Hematopoietic multipotent progenitor cell treated with erythropoietin and hydrocortisone succinate and interleukin-3 and kit ligand, for 4 days (in vitro differentiated cells): ENCODE data around the gene PRPF19.

Source experiments
- DNase-seq: peaks from one replicate; pipeline ENCODE4 v3.0.0-alpha.2; 2015

The PRPF19 gene

GRCh38 chr11:60855726-60856633 lies 50.4 kb downstream of the PRPF19 start, which contains the start of gene PTGDR2:
Gene PTGDR2, minus strand, starts transcription at chr11:60855950. Its CDS starts 2,228 bp downstream, at chr11:60853722.
- DNase-seq, result peak; percentile 82

DNA sequence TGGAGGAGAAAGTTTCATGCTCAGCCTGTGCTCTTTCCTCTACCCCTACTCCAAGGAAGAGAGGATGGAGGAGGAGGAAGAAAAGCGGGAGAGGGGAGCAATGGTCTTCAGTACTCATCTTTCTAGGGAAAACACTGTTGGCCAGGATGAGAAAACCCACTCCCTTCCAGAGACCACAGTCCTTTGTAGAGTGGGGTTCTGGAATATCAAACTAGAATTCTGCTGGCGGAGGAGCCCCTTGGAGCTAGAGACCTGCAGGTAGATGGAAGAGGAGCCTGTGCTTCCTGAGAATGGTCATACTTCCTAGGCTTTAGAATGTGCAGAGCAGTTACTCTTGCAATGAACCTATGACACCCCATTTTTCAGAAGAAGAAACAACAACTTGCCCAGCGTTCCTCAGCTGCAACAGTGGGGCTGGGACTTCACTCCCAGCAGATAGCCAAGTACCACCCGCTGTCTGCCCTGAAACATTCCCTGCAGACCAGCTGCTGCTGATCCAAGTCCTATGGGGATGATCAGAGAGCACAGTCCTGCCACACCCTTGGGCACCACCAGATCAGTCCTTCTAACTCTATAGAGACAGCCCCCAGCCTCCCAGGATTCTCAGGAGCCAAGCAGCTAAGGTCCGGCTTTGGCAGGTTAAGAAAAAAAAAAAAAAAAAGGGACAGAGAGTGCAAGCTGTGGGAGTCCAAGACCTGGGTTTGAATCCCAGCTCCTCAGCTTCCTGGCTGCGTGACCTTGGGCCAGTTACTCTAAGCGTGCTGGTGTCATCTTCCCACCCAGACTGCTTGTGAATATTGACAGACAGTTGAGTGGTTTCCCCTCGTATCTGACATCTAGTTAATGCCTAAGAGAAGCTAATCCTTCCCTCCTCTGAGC lies 51.3 kb downstream of the PRPF19 start:
- no peak for DNase-seq

DNA sequence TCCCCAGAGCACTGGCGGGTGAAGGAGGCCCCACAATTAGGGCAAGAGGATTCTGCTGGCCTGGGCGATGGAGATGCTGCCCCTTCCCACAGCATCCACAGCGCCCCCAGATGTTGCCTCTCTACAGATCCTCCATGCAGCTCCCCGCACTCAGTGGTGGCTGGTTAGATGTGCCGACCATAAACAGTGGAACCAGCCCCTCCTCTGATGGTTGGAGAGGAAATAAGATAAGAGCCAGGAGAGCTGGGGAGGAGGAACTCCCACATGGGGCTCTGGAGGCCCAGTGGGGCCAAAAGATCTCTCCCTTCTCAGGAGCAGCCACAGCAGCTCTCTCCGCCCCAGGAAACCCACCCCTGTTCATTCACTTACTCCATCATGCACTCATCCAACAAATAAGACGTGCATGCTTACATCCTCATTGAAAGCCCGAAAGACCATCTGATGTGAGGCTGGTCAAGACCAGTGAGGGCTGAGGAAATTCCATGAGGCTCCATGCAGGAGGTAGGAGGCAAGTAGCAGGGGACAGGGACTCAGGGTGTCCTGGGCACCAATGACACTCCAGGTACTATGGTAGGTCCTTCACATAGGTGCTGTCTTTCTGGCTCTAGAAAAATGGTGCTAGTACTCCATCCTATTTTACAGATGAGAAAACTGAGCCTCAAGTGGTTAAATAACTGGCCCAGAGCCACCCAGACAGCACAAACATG lies 52.1 kb downstream of the PRPF19 start:
- DNase-seq, result peak; percentile 91

- no peak for DNase-seq
These were observed 53.1 kb downstream of the PRPF19 start for GRCh38 chr11:60852982-60853950.

GRCh38 chr11:60852117-60852981 lies 54.0 kb downstream of the PRPF19 start:
- no peak for DNase-seq

DNA sequence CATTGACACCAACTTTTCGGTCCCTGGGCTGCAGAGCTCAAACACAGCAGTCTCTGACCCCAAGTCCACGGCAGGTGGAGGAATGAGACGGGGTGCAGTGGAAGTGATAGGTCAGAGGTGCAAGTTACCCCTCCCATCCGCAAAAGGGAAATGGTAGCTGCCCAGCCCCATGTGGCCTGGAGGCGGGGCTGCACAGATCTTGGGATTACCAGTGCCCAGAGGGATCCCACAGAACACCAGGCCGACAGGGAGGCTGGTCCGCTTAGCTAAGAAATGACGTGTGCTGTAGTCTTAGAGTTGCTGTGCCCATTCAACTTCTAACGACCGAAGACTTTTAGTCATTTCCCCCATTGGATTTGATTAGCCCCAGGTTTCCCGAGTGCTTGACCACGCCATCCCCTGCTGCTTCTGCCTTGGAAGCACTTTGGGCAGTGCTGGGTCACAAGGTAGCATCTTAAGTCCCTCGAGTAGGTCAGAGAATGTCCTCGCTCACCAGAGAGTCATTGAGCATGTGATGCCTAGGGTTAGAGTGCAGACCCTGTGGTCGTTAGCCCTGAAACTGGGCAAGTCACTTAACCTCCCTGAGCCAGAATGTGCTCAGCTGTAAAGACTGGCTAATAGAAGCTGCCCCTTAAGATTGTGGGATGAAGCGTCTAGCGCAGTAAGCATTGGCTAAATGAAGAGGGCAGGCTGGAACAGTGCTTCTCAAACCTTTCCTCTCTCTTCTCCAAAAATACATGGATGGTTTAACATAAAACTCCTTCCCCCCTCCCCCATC lies 54.9 kb downstream of the PRPF19 start:
- no peak for DNase-seq

DNA sequence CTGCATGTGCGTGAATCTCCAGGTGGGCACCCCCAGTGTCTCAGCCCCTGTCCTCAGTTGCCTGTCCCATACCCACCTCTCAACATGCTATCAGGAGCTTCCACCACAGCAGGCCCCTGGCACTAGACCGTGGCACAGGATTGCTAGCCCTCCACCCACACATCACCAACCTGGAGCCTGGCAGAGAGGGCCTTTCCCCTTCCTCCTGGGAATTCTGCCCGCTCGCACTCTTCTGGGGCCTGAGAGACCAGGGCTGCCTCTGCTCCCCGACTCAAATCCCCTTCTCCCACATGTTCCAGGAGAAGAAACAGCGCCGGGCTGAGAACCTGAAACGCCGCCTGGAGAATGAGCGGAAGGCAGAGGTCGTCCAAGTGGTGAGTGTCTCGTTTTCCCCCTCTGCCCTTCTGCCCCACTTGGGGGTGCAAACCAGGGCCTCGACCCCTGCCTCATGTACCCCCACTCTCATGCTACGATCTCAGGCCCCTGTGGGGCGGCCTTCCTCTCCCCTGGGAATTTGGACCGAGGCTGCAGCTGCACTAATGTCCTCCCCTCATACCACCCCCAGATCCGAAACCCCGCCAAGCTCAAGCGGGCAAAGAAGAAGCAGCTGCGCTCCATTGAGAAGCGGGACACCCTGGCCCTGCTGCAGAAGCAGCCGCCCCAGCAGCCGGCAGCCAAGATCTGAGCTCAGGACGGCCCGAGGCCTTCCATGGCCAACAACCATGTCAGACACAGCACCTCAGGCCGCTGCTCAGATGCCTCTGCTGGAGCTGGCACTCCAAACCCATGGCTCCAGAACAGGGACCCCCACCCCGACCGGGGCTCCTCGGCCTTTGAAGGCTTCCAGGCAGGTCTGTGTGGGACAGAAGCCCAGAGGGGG lies 56.5 kb downstream of the PRPF19 start:
- DNase-seq, result no peak

DNA sequence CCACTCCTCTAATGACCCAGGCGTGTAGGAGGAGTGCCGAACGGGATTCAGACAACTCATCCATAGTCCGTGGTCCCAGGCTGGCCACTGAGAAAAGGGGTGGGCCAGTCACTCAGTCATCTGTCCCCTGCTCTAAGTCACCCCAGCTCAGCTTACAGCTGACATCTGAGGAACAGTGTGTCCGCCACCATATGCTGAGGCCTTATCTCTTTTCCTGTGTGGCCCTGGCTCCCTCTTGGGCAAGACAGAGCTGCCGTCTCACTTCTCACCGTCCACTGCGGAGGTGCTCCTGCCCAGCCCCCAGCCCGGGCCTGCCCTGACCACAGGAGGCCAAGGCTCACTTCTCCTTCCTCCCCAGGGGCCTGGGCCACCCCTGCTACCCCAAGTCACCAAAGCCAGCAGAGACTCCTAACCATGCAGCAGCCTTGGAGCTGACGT lies 57.7 kb downstream of the PRPF19 start:
- DNase-seq, result peak; percentile 90

GRCh38 chr11:60847896-60848295 lies 58.5 kb downstream of the PRPF19 start:
- DNase-seq, result no peak

- no peak for DNase-seq
These were observed 59.1 kb downstream of the PRPF19 start for GRCh38 chr11:60847281-60847680.

DNA sequence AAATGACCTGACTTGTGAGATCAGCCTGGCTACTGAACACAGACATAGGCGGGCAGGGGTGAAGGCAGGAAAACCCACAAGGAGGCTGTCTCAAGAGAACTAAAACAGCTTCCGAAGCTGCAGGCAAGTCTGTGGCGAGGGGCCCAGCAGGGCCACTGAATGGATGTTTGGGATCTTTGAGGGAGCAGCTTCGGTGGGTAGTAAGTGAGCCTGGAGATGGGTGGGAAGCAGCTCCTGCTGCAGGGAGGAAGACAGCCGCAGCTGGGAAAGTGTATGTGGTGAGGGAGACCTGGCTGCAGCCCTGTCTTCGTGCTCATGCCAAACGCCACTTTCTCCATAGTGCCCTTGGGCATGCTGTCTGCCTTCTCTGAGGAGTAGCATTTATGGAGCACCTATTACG lies 61.0 kb downstream of the PRPF19 start:
- no peak for DNase-seq

- no peak for DNase-seq
These were observed 61.5 kb downstream of the PRPF19 start for GRCh38 chr11:60844870-60845221.

GRCh38 chr11:60844045-60844869 lies 62.1 kb downstream of the PRPF19 start:
- DNase-seq, result no peak

GRCh38 chr11:60842668-60843600 lies 63.5 kb downstream of the PRPF19 start:
- no peak for DNase-seq

DNA sequence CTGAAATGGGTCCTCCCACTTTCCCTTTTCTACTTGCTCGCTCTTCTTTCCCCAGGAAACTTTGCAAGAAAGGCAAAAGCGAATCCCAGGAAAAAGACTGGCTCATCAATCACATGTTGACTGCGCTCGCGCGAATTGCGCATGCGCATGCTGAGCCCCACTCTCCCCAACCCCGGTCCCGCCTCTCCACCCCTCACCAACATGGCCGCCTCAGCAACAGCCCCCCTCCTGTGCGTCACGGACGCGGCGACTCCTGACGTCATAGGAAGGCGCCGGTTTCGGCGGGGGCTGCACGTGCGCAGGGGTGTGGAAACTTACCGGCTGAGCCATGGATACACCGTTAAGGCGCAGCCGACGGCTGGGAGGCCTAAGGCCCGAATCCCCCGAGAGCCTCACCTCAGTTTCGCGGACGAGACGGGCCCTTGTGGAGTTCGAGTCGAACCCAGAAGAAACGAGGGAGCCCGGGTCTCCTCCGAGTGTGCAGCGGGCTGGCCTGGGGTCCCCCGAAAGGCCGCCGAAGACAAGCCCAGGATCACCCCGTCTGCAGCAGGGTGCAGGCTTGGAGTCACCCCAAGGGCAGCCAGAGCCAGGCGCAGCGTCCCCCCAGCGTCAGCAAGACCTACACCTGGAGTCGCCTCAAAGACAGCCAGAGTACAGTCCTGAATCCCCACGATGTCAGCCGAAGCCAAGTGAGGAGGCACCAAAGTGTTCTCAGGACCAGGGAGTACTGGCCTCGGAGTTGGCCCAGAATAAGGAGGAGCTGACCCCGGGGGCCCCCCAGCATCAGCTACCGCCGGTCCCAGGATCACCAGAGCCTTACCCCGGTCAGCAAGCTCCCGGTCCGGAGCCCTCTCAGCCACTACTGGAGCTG lies 64.4 kb downstream of the PRPF19 start, which contains the start of gene CCDC86:
Gene CCDC86 (plus strand): TSS at position 317 of the 871 bp plus-strand sequence. CDS start 12 bp downstream, at position 329.
- DNase-seq, result peak; percentile 97
